GM19043 (cell line): ENCODE data around the gene KIAA1671.

Experiments
- ATAC-seq: cut with Tn5 transposase; IDR thresholded peaks from one replicate; pipeline ENCODE4 v1.9.1; 2021; ENCODE audit warnings: low read depth; ENCODE audit not compliant: unreplicated experiment

The KIAA1671 gene

GRCh38 chr22:25109878-25110595, 157.5 kb downstream of the KIAA1671 start:
- ATAC-seq, result no peak

DNA sequence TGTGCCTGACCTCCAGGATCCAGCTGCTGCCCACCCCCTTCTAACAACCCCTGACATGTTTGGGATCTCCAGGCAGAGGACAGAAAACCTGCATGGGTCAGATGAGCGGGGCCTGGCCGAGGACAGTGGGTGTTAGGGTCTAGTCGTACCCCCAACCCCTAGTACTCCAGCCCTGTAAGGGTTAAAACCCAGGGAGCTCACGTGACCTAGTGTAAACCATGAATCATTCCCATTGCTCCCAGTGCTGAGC, 158.0 kb downstream of the KIAA1671 start:
- no peak for ATAC-seq

DNA sequence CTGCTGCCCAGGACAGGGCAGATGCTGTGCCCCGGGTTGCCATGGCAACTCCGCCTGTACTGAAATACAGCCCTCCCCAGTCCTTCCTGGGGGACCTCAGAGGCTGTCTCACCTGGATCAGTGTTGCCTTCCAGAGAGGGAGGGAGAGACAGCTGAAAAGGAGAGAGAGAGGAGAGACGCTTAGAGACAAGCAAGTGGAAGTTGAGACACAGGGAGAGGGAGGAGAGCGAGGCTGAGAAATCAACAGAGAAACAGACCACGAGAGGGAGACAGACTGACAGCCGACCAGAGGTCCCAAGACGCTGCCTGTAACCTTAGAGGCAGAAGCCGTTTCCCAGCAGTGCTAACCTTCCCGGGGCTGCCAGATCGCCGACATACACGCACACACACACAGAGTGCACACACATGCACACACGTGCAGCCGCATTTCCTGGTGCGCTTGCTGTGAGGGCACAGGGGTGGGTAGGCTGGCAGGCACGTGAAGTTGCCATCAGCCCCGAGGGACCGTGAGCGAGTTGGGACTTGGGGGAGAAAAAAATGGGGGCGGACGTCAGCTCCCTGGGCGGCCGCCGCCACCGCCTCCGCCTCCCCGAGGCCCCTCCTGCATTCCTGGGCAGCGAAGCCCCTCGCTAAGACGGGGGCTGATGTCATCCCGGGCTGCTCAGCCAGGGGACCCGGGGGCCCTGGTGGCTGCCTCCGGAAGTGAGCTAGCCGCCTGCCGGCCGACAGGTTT, 158.5 kb downstream of the KIAA1671 start:
- ATAC-seq, result no peak

DNA sequence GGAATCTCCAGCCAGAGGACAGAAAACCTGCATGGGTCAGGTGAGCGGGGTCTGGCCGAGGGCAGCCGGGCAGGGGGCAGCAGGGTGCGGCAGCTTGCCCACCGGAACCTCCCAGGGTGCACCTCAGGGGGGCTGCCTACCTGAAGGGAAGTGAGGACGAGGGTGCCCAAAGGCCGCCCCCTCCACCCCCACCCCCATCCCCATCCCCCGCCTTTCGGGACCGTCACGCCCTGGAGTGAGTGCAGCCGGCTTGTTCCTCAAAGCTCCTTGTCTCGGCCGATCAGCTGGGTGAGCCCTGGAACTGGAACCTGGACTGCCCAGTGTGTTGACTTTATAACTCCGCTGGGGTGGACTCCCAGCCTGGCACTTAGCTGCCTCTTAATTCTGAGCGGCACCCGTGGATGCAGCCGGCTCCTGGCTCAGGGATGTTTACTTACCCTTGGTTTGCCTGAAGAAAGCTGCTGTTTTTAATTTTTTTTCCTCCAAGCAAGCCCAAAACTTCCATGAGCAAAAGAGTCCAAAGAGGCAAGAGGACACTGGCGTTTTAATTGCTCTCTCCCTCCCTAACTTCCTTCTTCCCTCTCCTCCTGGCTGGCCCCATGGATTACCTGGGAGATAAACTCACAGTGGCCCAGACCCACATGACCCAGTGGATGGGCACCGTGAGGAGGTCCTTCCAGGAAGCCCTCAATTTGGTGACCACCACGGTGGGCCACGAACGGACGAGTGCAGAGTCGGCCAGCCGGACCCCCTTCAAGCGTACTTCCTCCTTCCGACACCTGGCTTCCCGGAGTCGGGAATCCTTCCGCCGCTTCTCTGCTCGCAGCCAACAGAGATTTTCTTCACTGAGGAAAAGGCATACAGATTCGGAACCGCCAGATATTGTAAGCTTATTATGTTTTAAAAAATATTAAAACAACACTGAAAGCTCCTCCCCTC, 159.3 kb downstream of the KIAA1671 start:
- no peak for ATAC-seq

GRCh38 chr22:25112538-25113253, 160.2 kb downstream of the KIAA1671 start:
- no peak for ATAC-seq

- ATAC-seq, result no peak
These were observed 160.8 kb downstream of the KIAA1671 start for GRCh38 chr22:25113316-25113721.

DNA sequence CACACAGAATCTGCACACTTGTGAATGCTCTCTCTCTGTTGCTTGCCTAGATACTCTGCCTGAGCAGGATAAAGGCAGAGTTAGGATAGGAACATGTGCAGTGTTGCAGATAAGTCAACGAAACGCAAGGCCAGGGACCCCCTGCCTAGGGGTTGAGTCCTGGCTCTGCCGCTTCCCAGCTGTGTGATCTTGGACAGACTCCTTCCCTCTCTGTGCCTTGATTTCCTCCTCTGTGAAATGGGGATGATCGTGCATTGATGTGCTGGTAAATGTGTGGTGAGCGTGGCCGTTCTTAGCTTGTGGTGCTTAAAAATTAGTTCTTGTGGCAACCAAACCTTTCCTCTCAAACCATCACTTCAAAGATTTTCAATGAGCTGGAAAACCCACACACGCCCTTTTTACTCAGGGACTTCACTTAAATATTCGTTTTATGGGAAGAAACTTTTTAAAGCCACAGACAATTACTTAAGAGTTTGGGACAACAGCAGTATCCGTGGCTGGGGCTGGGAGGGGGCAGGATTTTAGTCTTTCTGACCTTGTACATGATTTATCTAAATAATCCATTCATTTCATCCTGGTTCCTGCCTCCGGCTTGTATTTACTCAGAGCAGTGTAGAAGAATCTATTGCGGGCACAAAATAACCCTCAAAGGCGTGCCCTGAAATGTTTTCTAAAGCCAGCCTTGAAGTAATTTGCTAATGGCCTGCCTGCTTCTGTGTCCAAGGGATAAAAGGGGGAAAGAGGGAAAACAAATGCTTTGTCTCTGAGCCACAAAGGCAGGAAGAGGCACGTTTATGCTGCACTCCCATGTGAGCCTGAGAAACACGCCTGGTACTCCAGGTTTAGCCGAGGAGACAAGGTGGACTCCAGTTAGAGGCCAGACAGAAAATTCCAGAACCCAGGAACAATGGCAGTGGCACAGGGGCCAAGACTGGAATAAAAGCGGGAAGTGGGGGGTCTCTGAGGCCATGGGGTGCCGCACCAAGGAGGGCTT, 162.2 kb downstream of the KIAA1671 start:
- no peak for ATAC-seq

DNA sequence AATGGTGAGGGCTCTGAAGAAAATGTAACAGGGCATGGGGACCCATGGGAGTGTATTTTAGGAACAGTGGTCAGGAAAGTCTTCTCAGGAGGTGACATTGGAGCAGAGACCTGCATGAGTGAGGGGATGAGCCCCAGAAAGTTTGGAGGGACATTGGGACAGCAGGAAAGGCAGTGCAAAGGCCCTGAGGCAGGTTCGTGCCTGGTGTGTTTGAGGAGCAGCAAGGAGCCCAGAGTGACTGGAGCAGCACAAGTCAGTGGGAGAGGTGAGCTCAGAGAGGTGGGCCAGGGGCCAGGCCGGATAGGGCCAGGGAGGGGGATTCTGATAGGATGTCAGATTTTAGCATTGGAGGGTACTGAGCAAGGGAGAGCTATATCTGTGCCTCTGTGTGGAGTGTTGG, 167.1 kb downstream of the KIAA1671 start:
- ATAC-seq, result no peak

- ATAC-seq, result no peak
These were observed 167.6 kb downstream of the KIAA1671 start for GRCh38 chr22:25120093-25120561.

GRCh38 chr22:25120761-25121212, 168.3 kb downstream of the KIAA1671 start:
- no peak for ATAC-seq

- ATAC-seq, result no peak
These were observed 169.7 kb downstream of the KIAA1671 start for GRCh38 chr22:25122136-25122764.

DNA sequence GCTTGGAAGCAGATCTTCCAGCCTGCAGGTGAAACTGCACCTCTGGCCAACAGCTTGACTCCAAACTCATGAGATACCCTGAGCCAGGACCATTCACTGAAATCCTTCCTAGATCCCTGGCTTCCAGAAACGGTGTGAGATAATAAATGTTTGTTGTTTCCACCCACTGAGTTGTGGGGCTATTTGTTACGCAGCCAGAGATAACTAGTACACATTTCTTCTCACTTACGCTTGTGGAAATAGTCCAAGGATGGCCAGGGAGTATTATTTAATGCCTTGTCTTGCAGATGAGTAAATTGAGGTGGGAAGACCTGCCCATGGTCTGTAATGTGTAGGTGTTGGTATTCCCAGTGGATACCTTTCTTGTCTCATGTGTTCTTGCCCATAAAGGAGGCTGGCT, 171.2 kb downstream of the KIAA1671 start:
- no peak for ATAC-seq

DNA sequence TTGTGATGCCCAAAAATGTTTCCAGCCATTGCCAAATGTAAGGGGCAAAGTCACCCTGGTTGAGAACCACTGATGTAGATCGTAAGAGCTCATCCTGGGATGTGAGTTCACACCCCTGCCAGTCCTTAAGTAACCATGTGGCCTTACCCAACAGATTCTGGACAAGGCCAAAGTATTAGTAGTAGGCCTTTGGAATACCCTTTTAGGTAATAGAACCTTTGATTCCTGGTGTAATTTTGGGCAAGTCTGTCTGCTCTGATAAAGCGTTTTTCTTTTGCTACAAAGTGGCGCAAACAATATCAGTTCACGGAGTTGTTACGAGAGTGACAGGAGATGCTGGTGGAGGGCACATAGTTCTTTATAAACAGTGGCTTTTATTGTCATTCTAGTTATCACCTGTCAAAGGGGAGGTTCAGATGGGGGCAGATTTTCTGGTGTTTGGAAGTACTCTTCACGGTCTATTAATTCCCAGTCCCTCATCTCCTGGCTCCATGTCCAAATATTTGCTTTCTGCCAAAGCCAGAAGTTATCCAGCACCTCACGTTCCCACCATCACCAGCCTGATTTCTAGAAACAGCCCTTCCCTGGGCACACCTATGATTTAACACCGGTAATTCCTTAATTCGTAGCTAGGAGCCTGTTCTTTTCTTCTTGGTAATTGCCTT, 173.3 kb downstream of the KIAA1671 start:
- no peak for ATAC-seq

DNA sequence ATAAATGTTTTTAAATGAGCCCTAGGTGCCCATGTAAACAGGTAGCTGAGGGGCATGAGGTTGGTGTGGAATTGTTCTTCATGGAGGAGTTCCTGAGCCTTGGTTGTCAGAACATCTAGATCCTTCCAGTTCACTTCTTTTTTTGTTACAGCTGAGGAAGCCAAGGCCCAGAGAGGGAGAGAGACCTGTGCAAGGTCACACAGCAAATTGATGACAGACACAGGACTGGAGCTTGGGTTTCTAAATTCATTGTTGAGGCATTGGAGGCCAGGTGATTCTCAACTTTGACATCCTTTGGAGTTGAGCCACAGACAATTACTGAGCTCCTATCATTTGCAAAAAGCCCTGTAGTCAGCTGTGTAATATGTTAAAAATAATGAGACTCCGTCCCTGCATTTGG, 174.0 kb downstream of the KIAA1671 start:
- ATAC-seq, result no peak

DNA sequence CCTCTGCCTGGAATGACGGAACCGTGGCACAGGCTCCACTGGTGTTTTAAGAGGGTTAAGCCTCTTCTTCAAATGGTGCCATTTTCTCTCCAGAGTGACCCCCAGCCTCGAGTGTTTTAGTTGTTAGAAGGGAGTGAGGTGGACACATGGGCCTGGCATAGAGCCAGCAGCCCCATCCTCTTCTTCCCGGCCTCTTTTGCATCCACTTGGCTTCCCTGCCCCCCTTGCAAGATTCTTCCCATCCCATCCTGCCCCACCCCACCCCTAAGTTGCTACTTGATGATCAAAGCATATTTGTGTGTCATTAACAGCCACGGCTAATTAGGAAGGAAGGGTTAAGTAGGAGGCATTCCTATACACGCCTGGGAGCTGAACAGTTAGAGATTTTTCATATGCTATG, 174.8 kb downstream of the KIAA1671 start:
- ATAC-seq, result no peak

DNA sequence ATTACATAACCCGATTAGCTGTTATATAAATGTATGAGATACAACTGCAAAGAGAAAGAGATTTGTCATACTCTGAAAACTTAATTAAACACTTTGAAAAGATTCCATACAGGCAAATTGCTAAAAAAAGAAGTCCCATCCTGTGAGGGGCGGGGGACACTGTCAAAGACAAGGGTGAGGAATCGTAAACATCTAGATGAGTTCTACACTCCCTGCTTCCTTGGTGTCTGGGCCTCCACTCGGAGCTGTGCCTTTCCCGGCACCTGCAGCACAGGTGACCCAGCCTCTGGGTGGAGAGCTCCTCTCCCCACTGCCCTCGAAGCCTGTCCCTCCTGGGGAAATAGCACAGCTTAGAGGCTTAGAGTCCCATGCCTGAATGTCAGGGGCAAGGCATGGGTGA, 177.9 kb downstream of the KIAA1671 start:
- no peak for ATAC-seq

DNA sequence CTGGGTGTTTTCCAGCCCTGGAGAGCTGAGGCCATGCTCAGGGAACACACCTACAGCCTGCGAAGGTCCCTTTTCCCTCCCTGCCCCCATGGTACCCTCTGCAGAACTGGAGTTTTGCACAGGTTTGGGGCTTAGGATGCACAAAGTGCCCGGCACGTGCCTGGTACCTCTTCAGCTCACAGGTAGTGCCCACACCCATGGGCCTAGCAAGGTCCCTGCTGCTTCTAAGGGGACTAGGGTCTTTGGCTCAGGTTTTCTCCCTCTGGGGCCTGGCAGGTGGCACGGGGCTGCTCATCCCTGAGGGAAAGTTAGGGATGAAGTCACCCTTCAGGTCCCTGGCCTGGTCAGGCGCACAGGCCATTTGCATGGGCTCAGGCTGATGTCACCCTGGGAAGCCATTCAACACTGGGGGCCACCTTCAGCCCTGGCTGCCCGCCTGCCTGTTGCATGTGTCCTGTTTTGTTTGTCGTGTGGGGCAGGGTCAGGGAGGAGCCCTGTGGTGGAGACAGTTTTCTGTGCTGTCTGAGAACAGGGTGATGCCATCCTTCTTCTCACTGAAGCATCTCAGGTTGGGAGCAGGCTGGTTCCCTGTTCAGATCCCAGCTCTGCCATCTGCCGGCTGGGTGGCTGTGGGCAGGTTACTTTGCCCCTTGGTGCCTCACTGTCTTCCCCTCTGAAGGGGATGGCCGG, 178.8 kb downstream of the KIAA1671 start:
- no peak for ATAC-seq

- no peak for ATAC-seq
These were observed 181.5 kb downstream of the KIAA1671 start for GRCh38 chr22:25134028-25134427.
